ENCODE results near the gene SEMA6C. TPM values are rescaled to one million over a fixed set of nuclear protein-coding genes. Genes with fewer than 3 reads are reported as not detected.
"Not testable (repeated sequence)": the region's sequence is repeated elsewhere in the genome, so short reads cannot be mapped to it uniquely, and the experiment has no call there.

Gene SEMA6C
- total RNA-seq, result 1 to 10 TPM; 2.5 to 5.9 (median 3.4) TPM

- Histone ChIP-seq H3K36me3 (no peaks in the 10 kb centered on the region), H3K4me1 (peaks cover 20 to 25% of the 10 kb centered on the region in 2 donors), H3K4me3 (replicated peaks in 1 of 3) (peak within 1 kb of the TSS; percentile 29 to 74 (median 54)), H3K27me3 (no peaks in the 10 kb centered on the region), H3K27ac (peak within 1 kb of the TSS in 2 of 3 donors; percentile 41 to 48), H3K9me3 (no peaks in the 10 kb centered on the region)
- 1 to 2% methylated on average over 20 to 32 of the region's 61 CpGs for WGBS, 2 donors
- peak in 1 of 2 donors; percentile 82 for TF ChIP-seq POLR2A (IDR thresholded peaks at IDR 0.05)
- TF ChIP-seq CTCF (IDR thresholded peaks at IDR 0.05), result no peak
- DNase-seq, result peak; percentile 93 to 95
- intact Hi-C loops (cut with DNase I), result no loop called here
Measured at GRCh38 chr1:151146412-151147131, at the start of gene SEMA6C. SEMA6C (minus strand) TSS chr1:151146631; CDS start chr1:151142621, 4,010 bp downstream.

- not testable (repeated sequence) for H3K27ac ChIP-seq
- intact Hi-C loops (cut with DNase I), result loop anchor here (5.0 kb wide), 1 partner anchor 57 kb away; the partner anchor contains the start of gene PSMD4
Measured at GRCh38 chr1:151194894-151195594, 48.6 kb upstream of the SEMA6C start.

GRCh38 chr1:151193856-151194255 lies 47.4 kb upstream of the SEMA6C start:
- Histone ChIP-seq H3K4me1 (peaks cover 8 to 13% of the 10 kb centered on the region in 2 donors), H3K27ac (no peak overlapping the region), H3K27me3 (no peaks in the 10 kb centered on the region)

More at GRCh38 chr1:151194894-151195594, 48.6 kb upstream of the SEMA6C start:
- H3K4me1 ChIP-seq, result peaks cover 8 to 15% of the 10 kb centered on the region in 2 donors
- not testable (repeated sequence) for H3K36me3 ChIP-seq; H3K4me3 ChIP-seq (replicated peaks in 1 of 3); H3K9me3 ChIP-seq; H3K27me3 ChIP-seq
- peak; percentile 55 to 76 for DNase-seq
- WGBS, 2 donors, result 79 to 85% methylated on average over 17 of the region's 17 CpGs

GRCh38 chr1:151193304-151193703 lies 46.9 kb upstream of the SEMA6C start:
- no peak overlapping the region for H3K4me3 ChIP-seq (replicated peaks in 1 of 3)
- TF ChIP-seq CTCF (IDR thresholded peaks at IDR 0.05) (no peak), POLR2A (IDR thresholded peaks at IDR 0.05) (no peak)
- H3K36me3 ChIP-seq, result no peaks in the 10 kb centered on the region
- H3K4me1 ChIP-seq, result peaks cover 14 to 18% of the 10 kb centered on the region in 2 donors
- H3K27ac ChIP-seq, result no peak overlapping the region
- DNase-seq, result no peak
- H3K27me3 ChIP-seq, result no peaks in the 10 kb centered on the region
- intact Hi-C loops (cut with DNase I), result no loop called here
- 76 to 80% methylated on average over 6 of the region's 6 CpGs for WGBS, 2 donors
- no peaks in the 10 kb centered on the region for H3K9me3 ChIP-seq

More at GRCh38 chr1:151193856-151194255, 47.4 kb upstream of the SEMA6C start:
- Histone ChIP-seq H3K9me3 (no peaks in the 10 kb centered on the region), H3K36me3 (no peaks in the 10 kb centered on the region), H3K4me3 (replicated peaks in 1 of 3) (no peak overlapping the region)
- TF ChIP-seq POLR2A (IDR thresholded peaks at IDR 0.05), result no peak
- DNase-seq, result no peak
- 81 to 82% methylated on average over 1 of the region's 1 CpG for WGBS, 2 donors
- intact Hi-C loops (cut with DNase I), result no loop called here

GRCh38 chr1:151192047-151192446 lies 45.6 kb upstream of the SEMA6C start:
- WGBS, 2 donors, result 58 to 70% methylated on average over 6 to 7 of the region's 7 CpGs
- Histone ChIP-seq H3K27me3 (no peaks in the 10 kb centered on the region), H3K4me1 (peaks cover 15 to 21% of the 10 kb centered on the region in 2 donors), H3K27ac (no peak overlapping the region), H3K9me3 (no peaks in the 10 kb centered on the region), H3K36me3 (no peaks in the 10 kb centered on the region), H3K4me3 (replicated peaks in 1 of 3) (no peak overlapping the region)
- TF ChIP-seq POLR2A (IDR thresholded peaks at IDR 0.05) (no peak), CTCF (IDR thresholded peaks at IDR 0.05) (no peak)
- DNase-seq, result no peak
- intact Hi-C loops (cut with DNase I), result no loop called here
